Liver (tissue), 9 donors: ENCODE data around the gene AMN1. TPM values are rescaled to one million over a fixed set of nuclear protein-coding genes. Genes with fewer than 3 reads are reported as not detected.

Source experiments
- DNase-seq: peaks from one replicate; pipeline ENCODE4 v3.0.0-alpha.2; 2017; ENCODE audit warnings: low spot score
- H3K27ac ChIP-seq, 2 donors: one replicate each; pipeline ENCODE4 v1.7.0; 2013; ENCODE audit warnings: inconsistent platforms in 2 of 2, low read length in 2 of 2, control low read depth in 1 of 2, low read depth in 1 of 2, mild to moderate bottlenecking in 1 of 2
- H3K27me3 ChIP-seq, 4 donors: one replicate each; pipeline versions ENCODE4 v1.6.1 to v1.7.0; 2013; ENCODE audit warnings: low read length in 3 of 4, inconsistent platforms in 1 of 4, mild to moderate bottlenecking in 1 of 4, moderate library complexity in 1 of 4; ENCODE audit not compliant: control insufficient read depth in 4 of 4, insufficient read depth in 4 of 4
- H3K36me3 ChIP-seq, 4 donors: one replicate each; pipeline versions ENCODE4 v1.6.1 to v1.7.0; 2013; ENCODE audit warnings: low read length in 3 of 4, mild to moderate bottlenecking in 3 of 4, low read depth in 1 of 4, moderate library complexity in 1 of 4; ENCODE audit not compliant: control insufficient read depth in 4 of 4, insufficient read depth in 3 of 4
- H3K4me1 ChIP-seq, 4 donors: one replicate each; pipeline versions ENCODE4 v1.6.1 to v1.7.0; 2013; ENCODE audit warnings: low read length in 3 of 4, mild to moderate bottlenecking in 3 of 4, moderate library complexity in 1 of 4; ENCODE audit not compliant: control insufficient read depth in 4 of 4, insufficient read depth in 4 of 4
- H3K4me3 ChIP-seq, 3 donors: one replicate each; pipeline versions ENCODE4 v1.6.1 to v1.7.0; 2013; ENCODE audit warnings: low read length in 3 of 3, control low read depth in 1 of 3, low read depth in 1 of 3, mild to moderate bottlenecking in 1 of 3
- H3K9ac ChIP-seq, 2 donors: one replicate each; pipeline ENCODE4 v1.7.0; 2013; ENCODE audit warnings: low read length in 2 of 2, mild to moderate bottlenecking in 2 of 2, moderate library complexity in 2 of 2, control low read depth in 1 of 2, low read depth in 1 of 2
- H3K9me3 ChIP-seq, 4 donors: one replicate each; pipeline versions ENCODE4 v1.6.1 to v1.7.0; 2013; ENCODE audit warnings: low read length in 3 of 4; ENCODE audit not compliant: control insufficient read depth in 4 of 4
- ATF3 ChIP-seq: IDR thresholded peaks from 2 replicates; pipeline ENCODE4 v1.6.1; 2016; ENCODE audit warnings: antibody characterized with exemption
- CTCF ChIP-seq: fragments of 150-350 bp; IDR thresholded peaks from 2 replicates; pipeline ENCODE4 v1.5.1; 2017; ENCODE audit warnings: improper control_type of control experiment, low read depth, low read length; ENCODE audit not compliant: missing input control
- EGR1 ChIP-seq, 2 donors: IDR thresholded peaks; 2 replicates each; pipeline ENCODE4 v1.6.1; 2016 to 2018; ENCODE audit warnings: antibody characterized with exemption in 2 of 2, low read depth in 2 of 2
- FOXA1 ChIP-seq: IDR thresholded peaks from 2 replicates; pipeline ENCODE4 v1.6.1; 2016; ENCODE audit warnings: antibody characterized with exemption
- FOXA2 ChIP-seq: IDR thresholded peaks from 2 replicates; pipeline ENCODE4 v1.6.1; 2016; ENCODE audit warnings: antibody characterized with exemption
- GABPA ChIP-seq, 2 donors: IDR thresholded peaks in 1 of 2; conservative IDR thresholded peaks in 1 of 2; 2 replicates each; pipeline ENCODE4 v1.6.1; 2016; ENCODE audit warnings: antibody characterized with exemption in 2 of 2, mild to moderate bottlenecking in 1 of 2, moderate library complexity in 1 of 2
- HNF4A ChIP-seq, 2 donors: conservative IDR thresholded peaks; 2 replicates each; pipeline ENCODE4 v1.6.1; 2016; ENCODE audit warnings: antibody characterized with exemption in 2 of 2, mild to moderate bottlenecking in 2 of 2
- HNF4G ChIP-seq: IDR thresholded peaks from 2 replicates; pipeline ENCODE4 v1.6.1; 2016; ENCODE audit warnings: antibody characterized with exemption
- JUND ChIP-seq, 2 donors: IDR thresholded peaks; 2 replicates each; pipeline ENCODE4 v1.6.1; 2016; ENCODE audit warnings: antibody characterized with exemption in 2 of 2
- MAX ChIP-seq: IDR thresholded peaks from 2 replicates; pipeline ENCODE4 v1.6.1; 2016; ENCODE audit warnings: antibody characterized with exemption
- NR2F2 ChIP-seq: IDR thresholded peaks from 2 replicates; pipeline ENCODE4 v1.6.1; 2016; ENCODE audit warnings: antibody characterized with exemption
- RAD21 ChIP-seq, 2 donors: IDR thresholded peaks; 2 replicates each; pipeline ENCODE4 v1.6.1; 2016; ENCODE audit warnings: antibody characterized with exemption in 2 of 2, mild to moderate bottlenecking in 2 of 2
- REST ChIP-seq: IDR thresholded peaks from 2 replicates; pipeline ENCODE4 v1.6.1; 2016; ENCODE audit warnings: antibody characterized with exemption, mild to moderate bottlenecking
- RXRA ChIP-seq, 2 donors: IDR thresholded peaks; 2 replicates each; pipeline ENCODE4 v1.6.1; 2017 to 2018; ENCODE audit warnings: antibody characterized with exemption in 2 of 2, mild to moderate bottlenecking in 1 of 2
- SP1 ChIP-seq: IDR thresholded peaks from 2 replicates; pipeline ENCODE4 v1.6.1; 2018; ENCODE audit warnings: antibody characterized with exemption, mild to moderate bottlenecking
- TAF1 ChIP-seq: conservative IDR thresholded peaks from 2 replicates; pipeline ENCODE4 v1.6.1; 2016; ENCODE audit warnings: antibody characterized with exemption, mild to moderate bottlenecking
- YY1 ChIP-seq: IDR thresholded peaks from 2 replicates; pipeline ENCODE4 v1.6.1; 2016; ENCODE audit warnings: antibody characterized with exemption, mild to moderate bottlenecking
- ZBTB33 ChIP-seq: IDR thresholded peaks from 2 replicates; pipeline ENCODE4 v1.6.1; 2016; ENCODE audit warnings: antibody characterized with exemption
- WGBS: extraction: QIAGEN DNeasy Blood & Tissue Kit; methylation state at CpG from one replicate; pipeline ENCODE4 v1.1.7; 2013; 5-methylcytosine and 5-hydroxymethylcytosine counted together
- polyA plus RNA-seq, 2 donors: library from polyadenylated mRNA; stranded (reverse) in 1 of 2; unstranded in 1 of 2; fragments of 200-250 nt in 1 of 2; fragments of >200 nt in 1 of 2; fragmentation: Nextera tagmentation in 1 of 2; extraction: Ambion mirVana in 1 of 2; gene quantifications; one replicate each; pipeline versions ENCODE4 v1.2.1 to v1.2.3, GENCODE V29; 2013 to 2015
- total RNA-seq, 2 donors: library from RNA; depleted of rRNA; stranded (reverse); fragments of >200 nt; gene quantifications; one replicate each; pipeline ENCODE4 v1.2.3, GENCODE V29; 2014
- donor health status: healthy.
- donor health status: healthy.
- donor health status: healthy.
- donor health status: healthy.
- donor health status: healthy.

Gene AMN1
- total and polyA plus RNA-seq, 4 donors = 1.9 to 5.2 (median 3.7) TPM

GRCh38 chr12:31650918-31651317, 77.9 kb downstream of the AMN1 start:
- TF ChIP-seq EGR1 (IDR thresholded peaks at IDR 0.05; ENCODE audit: low read depth in 2 of 2) (no peak), ZBTB33 (no peak), HNF4G (no peak), REST (no peak), NR2F2 (no peak), YY1 (no peak), FOXA2 (no peak), CTCF (no peak), SP1 (no peak), RXRA (IDR thresholded peaks at IDR 0.05) (no peak), TAF1 (no peak), GABPA (IDR thresholded peaks at IDR 0.05 in 1 of 2, conservative IDR thresholded peaks at IDR 0.05 in 1 of 2) (no peak), RAD21 (IDR thresholded peaks at IDR 0.05) (no peak), FOXA1 (no peak), JUND (IDR thresholded peaks at IDR 0.05) (no peak), ATF3 (no peak), MAX (no peak), HNF4A (conservative IDR thresholded peaks at IDR 0.05) (no peak)
- Histone ChIP-seq H3K36me3 (no peaks in the 10 kb centered on the region), H3K4me3 (no peak overlapping the region), H3K9ac (no peak overlapping the region), H3K27me3 (no peaks in the 10 kb centered on the region), H3K27ac (no peak overlapping the region), H3K4me1 (peaks cover 0 to 4% (median 3%) of the 10 kb centered on the region in 4 donors), H3K9me3 (no peaks in the 10 kb centered on the region)
- WGBS = 70% methylated on average over 6 of the region's 6 CpGs
- DNase-seq = no peak

- no peak overlapping the region for H3K27ac ChIP-seq
- no peak for DNase-seq
- H3K4me1 ChIP-seq = no peaks in the 10 kb centered on the region
- no peak overlapping the region for H3K4me3 ChIP-seq
- H3K27me3 ChIP-seq = no peaks in the 10 kb centered on the region
- no peaks in the 10 kb centered on the region for H3K9me3 ChIP-seq
- 76% methylated on average over 7 of the region's 7 CpGs for WGBS
- H3K36me3 ChIP-seq = no peaks in the 10 kb centered on the region
- H3K9ac ChIP-seq = no peak overlapping the region
- TF ChIP-seq YY1 (no peak), RXRA (IDR thresholded peaks at IDR 0.05) (no peak), MAX (no peak), REST (no peak), HNF4A (conservative IDR thresholded peaks at IDR 0.05) (no peak), HNF4G (no peak), FOXA2 (no peak), EGR1 (IDR thresholded peaks at IDR 0.05; ENCODE audit: low read depth in 2 of 2) (no peak), NR2F2 (no peak), GABPA (IDR thresholded peaks at IDR 0.05 in 1 of 2, conservative IDR thresholded peaks at IDR 0.05 in 1 of 2) (no peak), RAD21 (IDR thresholded peaks at IDR 0.05) (no peak), FOXA1 (no peak), SP1 (no peak), ZBTB33 (no peak)
These were observed 81.7 kb downstream of the AMN1 start for GRCh38 chr12:31647086-31647491.
